HepG2 (cell line): ENCODE results near the gene ACSM2B. TPM values are rescaled to one million over a fixed set of nuclear protein-coding genes. Genes with fewer than 3 reads are reported as not detected.
"Not testable (repeated sequence)": the region's sequence is repeated elsewhere in the genome, so short reads cannot be mapped to it uniquely, and the experiment has no call there.

Experiments
- ATAC-seq: fragments of 200-7000 bp; cut with Tn5 transposase; 3 replicates; pipeline ENCODE4 v1.9.1; 2020; ENCODE audit warnings: mild to moderate bottlenecking, moderate library complexity
- BruUV-seq: library from RNA; stranded (reverse); fragments of 400-500 nt; replicated peaks from 2 replicates; lab custom pipeline; 2021; lab: Mats Ljungman, UMichigan
- CTCF ChIA-PET: fragments of 300-600 bp; formaldehyde crosslinking; extraction: SDS; loops from one replicate; lab custom pipeline; 2021; ENCODE audit warnings: low total read pairs, inconsistent platforms, low intra/inter-chr PET ratio; lab: Yijun Ruan, JAX
- POLR2A ChIA-PET: fragments of 350-600 bp; sonication (Branson Sonifier 250); formaldehyde crosslinking; loops from one replicate; lab custom pipeline; 2020; ENCODE audit warnings: antibody characterized with exemption, inconsistent platforms; lab: Yijun Ruan, JAX
- DNase-seq: peaks from one replicate; pipeline ENCODE4 v3.0.0-alpha.2; 2015; ENCODE audit warnings: low spot score
- FAIRE-seq: peaks from 3 replicates; lab custom pipeline; 2011; peaks lifted over from hg19 to GRCh38; lab: Jason Lieb, UNC
- H2AFZ ChIP-seq: one replicate; pipeline ENCODE4 v1.6.1; 2011; ENCODE audit warnings: low read length, inconsistent platforms
- H3K27ac ChIP-seq: fragments of 300-600 bp; 3 replicates; pipeline ENCODE4 v1.8.0; 2011; ENCODE audit warnings: mixed run types, mild to moderate bottlenecking, mixed read lengths, low read length, inconsistent platforms; ENCODE audit not compliant: insufficient read depth; ENCODE audit errors: extremely low read length
- H3K27me3 ChIP-seq, 2 experiments: fragments of 200-600 bp in 1 of 2; 2 replicates in 1 of 2; 3 replicates in 1 of 2; pipeline versions ENCODE4 v1.6.0 to v1.8.0; 2011; ENCODE audit warnings: low read length in 2 of 2, mild to moderate bottlenecking in 2 of 2, moderate library complexity in 2 of 2, inconsistent platforms in 1 of 2; ENCODE audit not compliant: insufficient read depth in 2 of 2, control insufficient read depth in 1 of 2
- H3K36me3 ChIP-seq, 2 experiments: fragments of 200-600 bp in 1 of 2; replicated peaks in 1 of 2; 2 replicates in 1 of 2; 3 replicates in 1 of 2; pipeline versions ENCODE4 v1.5.1 to v1.8.0; 2011; ENCODE audit warnings: low read length in 2 of 2, inconsistent platforms in 1 of 2; ENCODE audit not compliant: insufficient read depth in 2 of 2, control insufficient read depth in 1 of 2
- H3K4me1 ChIP-seq: 2 replicates; pipeline ENCODE4 v1.5.1; 2012; ENCODE audit warnings: low read length, inconsistent platforms; ENCODE audit not compliant: insufficient read depth
- H3K4me2 ChIP-seq: 2 replicates; pipeline ENCODE4 v1.6.0; 2011; ENCODE audit warnings: low read depth, low read length, inconsistent platforms
- H3K4me3 ChIP-seq, 3 experiments: fragments of 200-600 bp in 1 of 3; sonication (generic), shearing (Covaris generic) in 1 of 3; replicated peaks in 1 of 3; 2 replicates each; pipeline ENCODE4 v1.5.1; 2011 to 2016; ENCODE audit warnings: low read length in 3 of 3, inconsistent platforms in 2 of 3, low read depth in 2 of 3, mild to moderate bottlenecking in 2 of 3, control low read depth in 1 of 3, mixed read lengths in 1 of 3; ENCODE audit not compliant: insufficient read depth in 1 of 3
- H3K79me2 ChIP-seq: one replicate; pipeline ENCODE4 v1.6.1; 2011; ENCODE audit warnings: low read length, inconsistent platforms; ENCODE audit not compliant: insufficient read depth
- H3K9ac ChIP-seq: 2 replicates; pipeline ENCODE4 v1.6.0; 2011; ENCODE audit warnings: mild to moderate bottlenecking, low read depth, low read length, inconsistent platforms; ENCODE audit not compliant: insufficient read depth
- H3K9me3 ChIP-seq: 2 replicates; pipeline ENCODE4 v1.5.1; 2012; ENCODE audit warnings: mild to moderate bottlenecking, low read length
- H4K20me1 ChIP-seq: 2 replicates; pipeline ENCODE4 v1.6.0; 2011; ENCODE audit warnings: inconsistent platforms, mild to moderate bottlenecking, low read length, moderate library complexity; ENCODE audit not compliant: insufficient read depth
- LCORL ChIP-seq, 2 experiments: fragments of 450-650 bp in 1 of 2; sonication (generic) in 1 of 2; formaldehyde crosslinking in 1 of 2; IDR thresholded peaks; 2 replicates each; pipeline versions ENCODE4 v1.5.0 to v1.6.1; 2017 to 2020; ENCODE audit warnings: antibody characterized with exemption in 1 of 2, missing genetic modification reagents in 1 of 2
- MIER2 ChIP-seq: IDR thresholded peaks from 2 replicates; pipeline ENCODE4 v1.6.1; 2016; ENCODE audit warnings: missing biosample characterization, missing genetic modification reagents
- RAD21 ChIP-seq: fragments of 450-650 bp; formaldehyde crosslinking; IDR thresholded peaks from 2 replicates; pipeline ENCODE4 v1.5.0; 2020; ENCODE audit warnings: mild to moderate bottlenecking
- STAG1 ChIP-seq: sonication (generic); formaldehyde crosslinking; IDR thresholded peaks from 2 replicates; pipeline ENCODE4 v1.4.0; 2020; ENCODE audit warnings: missing genetic modification reagents
- TBP ChIP-seq: sonication (generic); formaldehyde crosslinking; IDR thresholded peaks from 2 replicates; pipeline ENCODE4 v1.5.0; 2020; ENCODE audit warnings: missing genetic modification reagents
- THAP11 ChIP-seq: IDR thresholded peaks from 2 replicates; pipeline ENCODE4 v1.6.1; 2016; ENCODE audit warnings: missing biosample characterization, missing genetic modification reagents
- ZMYM3 ChIP-seq: sonication (generic); formaldehyde crosslinking; IDR thresholded peaks from 2 replicates; pipeline ENCODE4 v1.5.1; 2020; ENCODE audit warnings: mild to moderate bottlenecking, missing genetic modification reagents
- ZMYM4 ChIP-seq: sonication (generic); formaldehyde crosslinking; IDR thresholded peaks from 2 replicates; pipeline ENCODE4 v1.8.1; 2023; ENCODE audit warnings: mild to moderate bottlenecking, missing genetic modification reagents
- ZNF33A ChIP-seq: sonication (generic); formaldehyde crosslinking; IDR thresholded peaks from 2 replicates; pipeline ENCODE4 v1.5.1; 2020; ENCODE audit warnings: missing genetic modification reagents, mild to moderate bottlenecking, moderate library complexity, borderline replicate concordance
- ZNF567 ChIP-seq: sonication (generic); formaldehyde crosslinking; IDR thresholded peaks from 2 replicates; pipeline ENCODE4 v1.8.1; 2023; ENCODE audit warnings: mild to moderate bottlenecking, missing genetic modification reagents, borderline replicate concordance
- ZNF670 ChIP-seq: sonication (generic); formaldehyde crosslinking; IDR thresholded peaks from 2 replicates; pipeline ENCODE4 v1.8.0; 2022; ENCODE audit warnings: mild to moderate bottlenecking, missing genetic modification reagents, borderline replicate concordance
- ZSCAN9 ChIP-seq: IDR thresholded peaks from 2 replicates; pipeline ENCODE4 v1.6.1; 2016; ENCODE audit warnings: borderline replicate concordance
- WGBS: methylation state at CpG from one replicate; pipeline ENCODE4 v1.1.6; 2017; ENCODE audit warnings: low lambda C conversion rate; 5-methylcytosine and 5-hydroxymethylcytosine counted together
- in situ Hi-C: cut with HindIII; loops from 2 replicates; pipeline ENCODE4 v1.10.0; 2017; ENCODE audit warnings: low pct_unique_long_range_greater_than_20kb; ENCODE audit not compliant: extremely low pct_ligation_motif_present
- intact Hi-C: fragments of 100-400 bp; cut with micrococcal nuclease; formaldehyde crosslinking; loops from one replicate; pipeline ENCODE4 v1.10.0; 2022; ENCODE audit not compliant: unreplicated experiment
- polyA plus RNA-seq, 8 experiments: library from polyadenylated mRNA; depleted of rRNA in 3 of 8; stranded (reverse) in 7 of 8; unstranded in 1 of 8; fragments of >200 nt; fragmentation: Illumina TruSeq in 4 of 8; extraction: Trizol in 4 of 8; gene quantifications; 2 replicates each; pipeline versions ENCODE4 v1.2.1 to v1.2.3, GENCODE V29; 2011 to 2016; ENCODE audit warnings: low read depth in 4 of 8, missing spikeins in 1 of 8, mixed read lengths in 1 of 8; ENCODE audit not compliant: insufficient read depth in 1 of 8
- total RNA-seq, 5 experiments: library from RNA; depleted of rRNA; stranded (reverse); fragments of >200 nt; fragmentation: Illumina TruSeq; extraction: Trizol; gene quantifications; 2 replicates each; pipeline ENCODE4 v1.2.3, GENCODE V29; 2016; ENCODE audit warnings: low read depth in 1 of 5
- TF ChIP-seq, protein P1 (sequence below): IDR thresholded peaks from 2 replicates; pipeline ENCODE4 v1.6.1; 2018; ENCODE audit warnings: missing genetic modification reagents, mild to moderate bottlenecking, missing compliant biosample characterization
- TF ChIP-seq, protein P2 (sequence below): fragments of 450-650 bp; IDR thresholded peaks from 2 replicates; pipeline ENCODE4 v1.6.1; 2016
- TF ChIP-seq, protein P3 (sequence below): sonication (generic); formaldehyde crosslinking; IDR thresholded peaks from 2 replicates; pipeline ENCODE4 v1.4.0; 2020; ENCODE audit warnings: missing genetic modification reagents, borderline replicate concordance
- TF ChIP-seq, protein P4 (sequence below): IDR thresholded peaks from 2 replicates; pipeline ENCODE4 v1.6.1; 2016; ENCODE audit warnings: low read depth, borderline replicate concordance
- TF ChIP-seq, protein P5 (sequence below), 2 experiments: sonication (generic) in 1 of 2; formaldehyde crosslinking in 1 of 2; IDR thresholded peaks; 2 replicates each; pipeline versions ENCODE4 v1.4.0 to v1.6.1; 2018 to 2020; ENCODE audit warnings: missing genetic modification reagents in 2 of 2, borderline replicate concordance in 1 of 2, low read depth in 1 of 2, mild to moderate bottlenecking in 1 of 2, missing biosample characterization in 1 of 2

The ACSM2B gene
- total and polyA plus RNA-seq, 2 of the 13 experiments (the other 11 are each of a cell fraction or from before 2014, with no cell fraction given) = 22.9 to 34.0 TPM

DNA sequence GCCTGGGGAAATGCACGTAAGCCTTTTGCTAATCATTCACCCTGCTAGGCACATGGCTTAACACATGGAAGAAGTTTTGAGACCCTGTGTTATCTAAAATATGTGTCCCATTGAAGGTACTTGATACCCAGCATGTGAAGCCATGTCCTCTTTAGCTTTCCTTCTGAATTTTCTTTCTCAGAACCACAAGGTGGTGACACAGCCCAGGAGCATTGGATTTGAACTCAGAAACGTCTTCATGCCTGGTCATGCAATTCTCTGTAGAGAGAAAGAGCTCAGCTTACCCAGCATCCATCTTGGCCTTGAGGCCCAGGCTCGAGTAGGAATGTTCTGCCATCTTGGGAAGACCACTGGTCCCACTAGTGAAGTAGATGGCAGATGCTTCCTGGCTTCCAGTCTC lies 22.7 kb downstream of the ACSM2B start:
- H3K4me1 ChIP-seq; H3K27ac ChIP-seq; H3K36me3 ChIP-seq; H3K79me2 ChIP-seq; H4K20me1 ChIP-seq; H3K4me2 ChIP-seq; H3K27me3 ChIP-seq; in situ Hi-C loops; H3K4me3 ChIP-seq; BruUV-seq; H3K9ac ChIP-seq; H3K9me3 ChIP-seq; H2AFZ ChIP-seq; TF ChIP-seq LCORL (IDR thresholded peaks at IDR 0.05): not testable (repeated sequence)
- ChIA-PET CTCF (interaction anchor here (1.1 to 3.3 kb wide), 3 partner anchors 69 to 138 kb away, joined by 4 to 28 read pairs (median 16); no protein-coding TSS in a partner anchor), POLR2A (interaction anchor here (0.5 to 1.4 kb wide), 5 partner anchors 45 to 188 kb away, joined by 3 to 5 read pairs (median 4); partner anchors contain the start of gene THUMPD1)
- peak; percentile 66 for DNase-seq
- ATAC-seq = peak; percentile 74
- peak; percentile 63 for FAIRE-seq
- intact Hi-C loops = loop anchor here (1.0 to 10.0 kb wide), 3 partner anchors 69 to 187 kb away; partner anchors contain the start of gene ACSM1
- 41% methylated on average over 3 of the region's 3 CpGs for WGBS
- TF ChIP-seq ZMYM4 (CRISPR knock-in tag) (peak; percentile 34; the same call in 1 of the 2 replicates), ZMYM3 (0 out of 2 replicates have a peak, but pooled peaks have one; percentile 18), ZNF567 (CRISPR knock-in tag) (0 out of 2 replicates have a peak, but pooled peaks have one; percentile 64), ZSCAN9 (CRISPR knock-in tag) (peak; percentile 66; the same call in 1 of the 2 replicates), RAD21 (peak; percentile 94), LCORL (CRISPR knock-in tag; IDR thresholded peaks at IDR 0.05) (0 out of 2 replicates have a peak, but pooled peaks have one; percentile 21), MIER2 (CRISPR knock-in tag) (peak; percentile 83), ZNF670 (peak; percentile 43; the same call in 1 of the 2 replicates), THAP11 (CRISPR knock-in tag) (0 out of 2 replicates have a peak, but pooled peaks have one; percentile 14), STAG1 (peak; percentile 98), TBP (peak; percentile 62; the same call in 1 of the 2 replicates), ZNF33A (CRISPR knock-in tag) (0 out of 2 replicates have a peak, but pooled peaks have one; percentile 35)
- TF ChIP-seq, protein P1, sequence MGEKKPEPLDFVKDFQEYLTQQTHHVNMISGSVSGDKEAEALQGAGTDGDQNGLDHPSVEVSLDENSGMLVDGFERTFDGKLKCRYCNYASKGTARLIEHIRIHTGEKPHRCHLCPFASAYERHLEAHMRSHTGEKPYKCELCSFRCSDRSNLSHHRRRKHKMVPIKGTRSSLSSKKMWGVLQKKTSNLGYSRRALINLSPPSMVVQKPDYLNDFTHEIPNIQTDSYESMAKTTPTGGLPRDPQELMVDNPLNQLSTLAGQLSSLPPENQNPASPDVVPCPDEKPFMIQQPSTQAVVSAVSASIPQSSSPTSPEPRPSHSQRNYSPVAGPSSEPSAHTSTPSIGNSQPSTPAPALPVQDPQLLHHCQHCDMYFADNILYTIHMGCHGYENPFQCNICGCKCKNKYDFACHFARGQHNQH (CRISPR knock-in tag) = peak; percentile 73
- TF ChIP-seq, protein P2, sequence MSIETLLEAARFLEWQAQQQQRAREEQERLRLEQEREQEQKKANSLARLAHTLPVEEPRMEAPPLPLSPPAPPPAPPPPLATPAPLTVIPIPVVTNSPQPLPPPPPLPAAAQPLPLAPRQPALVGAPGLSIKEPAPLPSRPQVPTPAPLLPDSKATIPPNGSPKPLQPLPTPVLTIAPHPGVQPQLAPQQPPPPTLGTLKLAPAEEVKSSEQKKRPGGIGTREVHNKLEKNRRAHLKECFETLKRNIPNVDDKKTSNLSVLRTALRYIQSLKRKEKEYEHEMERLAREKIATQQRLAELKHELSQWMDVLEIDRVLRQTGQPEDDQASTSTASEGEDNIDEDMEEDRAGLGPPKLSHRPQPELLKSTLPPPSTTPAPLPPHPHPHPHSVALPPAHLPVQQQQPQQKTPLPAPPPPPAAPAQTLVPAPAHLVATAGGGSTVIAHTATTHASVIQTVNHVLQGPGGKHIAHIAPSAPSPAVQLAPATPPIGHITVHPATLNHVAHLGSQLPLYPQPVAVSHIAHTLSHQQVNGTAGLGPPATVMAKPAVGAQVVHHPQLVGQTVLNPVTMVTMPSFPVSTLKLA = peak; percentile 75
- TF ChIP-seq, protein P3, sequence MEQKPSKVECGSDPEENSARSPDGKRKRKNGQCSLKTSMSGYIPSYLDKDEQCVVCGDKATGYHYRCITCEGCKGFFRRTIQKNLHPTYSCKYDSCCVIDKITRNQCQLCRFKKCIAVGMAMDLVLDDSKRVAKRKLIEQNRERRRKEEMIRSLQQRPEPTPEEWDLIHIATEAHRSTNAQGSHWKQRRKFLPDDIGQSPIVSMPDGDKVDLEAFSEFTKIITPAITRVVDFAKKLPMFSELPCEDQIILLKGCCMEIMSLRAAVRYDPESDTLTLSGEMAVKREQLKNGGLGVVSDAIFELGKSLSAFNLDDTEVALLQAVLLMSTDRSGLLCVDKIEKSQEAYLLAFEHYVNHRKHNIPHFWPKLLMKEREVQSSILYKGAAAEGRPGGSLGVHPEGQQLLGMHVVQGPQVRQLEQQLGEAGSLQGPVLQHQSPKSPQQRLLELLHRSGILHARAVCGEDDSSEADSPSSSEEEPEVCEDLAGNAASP (CRISPR knock-in tag) = peak; percentile 38; the same call in 1 of the 2 replicates
- TF ChIP-seq, protein P4, sequence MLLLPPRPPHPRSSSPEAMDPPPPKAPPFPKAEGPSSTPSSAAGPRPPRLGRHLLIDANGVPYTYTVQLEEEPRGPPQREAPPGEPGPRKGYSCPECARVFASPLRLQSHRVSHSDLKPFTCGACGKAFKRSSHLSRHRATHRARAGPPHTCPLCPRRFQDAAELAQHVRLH = 0 out of 2 replicates have a peak, but pooled peaks have one; percentile 33
- TF ChIP-seq, protein P5, sequence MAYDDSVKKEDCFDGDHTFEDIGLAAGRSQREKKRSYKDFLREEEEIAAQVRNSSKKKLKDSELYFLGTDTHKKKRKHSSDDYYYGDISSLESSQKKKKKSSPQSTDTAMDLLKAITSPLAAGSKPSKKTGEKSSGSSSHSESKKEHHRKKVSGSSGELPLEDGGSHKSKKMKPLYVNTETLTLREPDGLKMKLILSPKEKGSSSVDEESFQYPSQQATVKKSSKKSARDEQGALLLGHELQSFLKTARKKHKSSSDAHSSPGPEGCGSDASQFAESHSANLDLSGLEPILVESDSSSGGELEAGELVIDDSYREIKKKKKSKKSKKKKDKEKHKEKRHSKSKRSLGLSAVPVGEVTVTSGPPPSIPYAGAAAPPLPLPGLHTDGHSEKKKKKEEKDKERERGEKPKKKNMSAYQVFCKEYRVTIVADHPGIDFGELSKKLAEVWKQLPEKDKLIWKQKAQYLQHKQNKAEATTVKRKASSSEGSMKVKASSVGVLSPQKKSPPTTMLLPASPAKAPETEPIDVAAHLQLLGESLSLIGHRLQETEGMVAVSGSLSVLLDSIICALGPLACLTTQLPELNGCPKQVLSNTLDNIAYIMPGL (CRISPR knock-in tag; IDR thresholded peaks at IDR 0.05; ENCODE audit: borderline replicate concordance in 1 of 2, low read depth in 1 of 2) = peak in 1 of 2 experiments; percentile 50; a peak in 1 of 4 replicates
